GM23338 (cell line): ENCODE results near the gene ENPP7.

ENCODE experiments used
- CREB1 ChIP-seq: fragments of 250-450 bp; sonication (Bioruptor Pico); IDR thresholded peaks from 2 replicates; pipeline ENCODE4 v1.5.0; 2020; ENCODE audit warnings: low read depth, mild to moderate bottlenecking, moderate library complexity
- EZH2 ChIP-seq: fragments of 200-600 bp; sonication (generic); IDR thresholded peaks from one replicate; pipeline ENCODE4 v1.8.0; 2017; ENCODE audit warnings: antibody characterized with exemption, mild to moderate bottlenecking, low read depth; ENCODE audit not compliant: unreplicated experiment
- EZH2phosphoT487 ChIP-seq: fragments of 200-600 bp; sonication (generic); IDR thresholded peaks from one replicate; pipeline ENCODE4 v1.8.1; 2018; ENCODE audit warnings: antibody characterized with exemption; ENCODE audit not compliant: unreplicated experiment
- JUNB ChIP-seq: IDR thresholded peaks from one replicate; pipeline ENCODE4 v1.6.1; 2016; ENCODE audit warnings: antibody characterized with exemption; ENCODE audit not compliant: unreplicated experiment
- NANOG ChIP-seq: IDR thresholded peaks from 2 replicates; pipeline ENCODE4 v1.6.1; 2016; ENCODE audit warnings: antibody characterized with exemption, borderline replicate concordance
- POLR2AphosphoS5 ChIP-seq: IDR thresholded peaks from 2 replicates; pipeline ENCODE4 v1.6.1; 2016; ENCODE audit warnings: antibody characterized with exemption, low read depth
- STAT1 ChIP-seq: IDR thresholded peaks from one replicate; pipeline ENCODE4 v1.6.1; 2016; ENCODE audit warnings: antibody characterized with exemption; ENCODE audit not compliant: unreplicated experiment
- ZNF114 ChIP-seq: fragments of 250-450 bp; sonication (Bioruptor Pico); IDR thresholded peaks from 2 replicates; pipeline ENCODE4 v1.5.0; 2020; ENCODE audit warnings: mild to moderate bottlenecking, moderate library complexity
- ZNF331 ChIP-seq: fragments of 250-450 bp; sonication (Bioruptor Pico); IDR thresholded peaks from 2 replicates; pipeline ENCODE4 v1.5.0; 2020; ENCODE audit warnings: low read depth, mild to moderate bottlenecking, moderate library complexity
- TF ChIP-seq, protein P1 (sequence below), 2 experiments: fragments of 200-600 bp in 1 of 2; sonication (generic) in 1 of 2; conservative IDR thresholded peaks; 2 replicates each; pipeline versions ENCODE4 v1.5.1 to v1.6.1; 2016 to 2017; ENCODE audit warnings: antibody characterized with exemption in 2 of 2, low read depth in 2 of 2, mild to moderate bottlenecking in 2 of 2, moderate library complexity in 1 of 2
- TF ChIP-seq, protein P2 (sequence below): IDR thresholded peaks from one replicate; pipeline ENCODE4 v1.6.1; 2018; ENCODE audit warnings: antibody characterized with exemption; ENCODE audit not compliant: unreplicated experiment
- TF ChIP-seq, protein P3 (sequence below): IDR thresholded peaks from 2 replicates; pipeline ENCODE4 v1.6.1; 2016; ENCODE audit warnings: antibody characterized with exemption
- TF ChIP-seq, protein P4 (sequence below): fragments of 250-450 bp; sonication (Bioruptor Pico); IDR thresholded peaks from 2 replicates; pipeline ENCODE4 v1.5.0; 2020; ENCODE audit warnings: mild to moderate bottlenecking, moderate library complexity

DNA sequence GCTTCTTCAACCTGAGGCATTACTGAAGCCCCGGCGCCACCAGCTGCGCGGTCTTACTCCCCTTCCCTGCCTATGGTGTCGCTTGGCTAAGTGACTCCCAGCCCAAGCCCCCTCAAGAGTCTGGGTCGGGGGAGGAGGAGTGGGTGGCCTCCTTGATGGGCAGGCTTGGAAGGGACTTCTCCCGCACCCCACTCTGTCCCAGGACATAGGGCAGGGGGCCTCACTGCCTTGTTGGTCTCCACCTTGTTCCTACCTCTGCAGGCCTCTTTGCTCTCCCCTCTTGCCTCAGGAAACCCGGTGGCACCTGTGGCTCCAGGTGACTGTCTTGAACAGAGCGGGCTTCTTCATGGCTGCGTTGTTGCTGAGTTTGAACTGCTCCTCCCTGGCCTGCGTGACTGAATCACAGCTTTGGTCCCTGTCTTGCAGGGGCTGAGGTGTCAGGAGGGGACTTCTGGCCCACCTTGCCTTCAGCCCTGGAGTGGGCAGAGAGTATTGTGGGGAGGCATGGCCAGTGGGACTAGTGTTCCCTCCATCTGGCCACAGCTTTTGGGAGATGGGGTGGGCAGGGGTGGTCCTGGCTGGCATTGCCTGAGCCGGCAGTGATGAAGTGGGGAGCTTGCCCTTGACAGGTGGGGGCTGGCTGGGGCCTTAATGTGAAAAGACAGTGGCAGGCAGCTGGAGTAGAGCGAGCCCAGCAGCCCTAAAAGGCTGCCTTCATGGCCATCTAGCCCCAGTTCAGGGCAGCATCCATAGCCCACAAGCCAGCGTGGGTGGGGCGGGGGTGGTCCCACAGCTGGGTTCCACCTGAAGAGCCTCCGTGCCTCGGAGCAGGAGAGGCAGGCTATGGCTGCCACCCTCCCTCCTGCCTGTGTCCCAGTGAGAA, 54.5 kb downstream of the ENPP7 start:
- TF ChIP-seq EZH2phosphoT487 (no peak), POLR2AphosphoS5 (peak; percentile 16; the same call in 1 of the 2 replicates), ZNF114 (no peak), EZH2 (no peak), CREB1 (no peak), JUNB (no peak), STAT1 (no peak), NANOG (no peak), ZNF331 (CRISPR knock-in tag) (no peak)
- TF ChIP-seq, protein P1, sequence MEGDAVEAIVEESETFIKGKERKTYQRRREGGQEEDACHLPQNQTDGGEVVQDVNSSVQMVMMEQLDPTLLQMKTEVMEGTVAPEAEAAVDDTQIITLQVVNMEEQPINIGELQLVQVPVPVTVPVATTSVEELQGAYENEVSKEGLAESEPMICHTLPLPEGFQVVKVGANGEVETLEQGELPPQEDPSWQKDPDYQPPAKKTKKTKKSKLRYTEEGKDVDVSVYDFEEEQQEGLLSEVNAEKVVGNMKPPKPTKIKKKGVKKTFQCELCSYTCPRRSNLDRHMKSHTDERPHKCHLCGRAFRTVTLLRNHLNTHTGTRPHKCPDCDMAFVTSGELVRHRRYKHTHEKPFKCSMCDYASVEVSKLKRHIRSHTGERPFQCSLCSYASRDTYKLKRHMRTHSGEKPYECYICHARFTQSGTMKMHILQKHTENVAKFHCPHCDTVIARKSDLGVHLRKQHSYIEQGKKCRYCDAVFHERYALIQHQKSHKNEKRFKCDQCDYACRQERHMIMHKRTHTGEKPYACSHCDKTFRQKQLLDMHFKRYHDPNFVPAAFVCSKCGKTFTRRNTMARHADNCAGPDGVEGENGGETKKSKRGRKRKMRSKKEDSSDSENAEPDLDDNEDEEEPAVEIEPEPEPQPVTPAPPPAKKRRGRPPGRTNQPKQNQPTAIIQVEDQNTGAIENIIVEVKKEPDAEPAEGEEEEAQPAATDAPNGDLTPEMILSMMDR (conservative IDR thresholded peaks at IDR 0.05; ENCODE audit: low read depth in 2 of 2): no peak
- TF ChIP-seq, protein P2, sequence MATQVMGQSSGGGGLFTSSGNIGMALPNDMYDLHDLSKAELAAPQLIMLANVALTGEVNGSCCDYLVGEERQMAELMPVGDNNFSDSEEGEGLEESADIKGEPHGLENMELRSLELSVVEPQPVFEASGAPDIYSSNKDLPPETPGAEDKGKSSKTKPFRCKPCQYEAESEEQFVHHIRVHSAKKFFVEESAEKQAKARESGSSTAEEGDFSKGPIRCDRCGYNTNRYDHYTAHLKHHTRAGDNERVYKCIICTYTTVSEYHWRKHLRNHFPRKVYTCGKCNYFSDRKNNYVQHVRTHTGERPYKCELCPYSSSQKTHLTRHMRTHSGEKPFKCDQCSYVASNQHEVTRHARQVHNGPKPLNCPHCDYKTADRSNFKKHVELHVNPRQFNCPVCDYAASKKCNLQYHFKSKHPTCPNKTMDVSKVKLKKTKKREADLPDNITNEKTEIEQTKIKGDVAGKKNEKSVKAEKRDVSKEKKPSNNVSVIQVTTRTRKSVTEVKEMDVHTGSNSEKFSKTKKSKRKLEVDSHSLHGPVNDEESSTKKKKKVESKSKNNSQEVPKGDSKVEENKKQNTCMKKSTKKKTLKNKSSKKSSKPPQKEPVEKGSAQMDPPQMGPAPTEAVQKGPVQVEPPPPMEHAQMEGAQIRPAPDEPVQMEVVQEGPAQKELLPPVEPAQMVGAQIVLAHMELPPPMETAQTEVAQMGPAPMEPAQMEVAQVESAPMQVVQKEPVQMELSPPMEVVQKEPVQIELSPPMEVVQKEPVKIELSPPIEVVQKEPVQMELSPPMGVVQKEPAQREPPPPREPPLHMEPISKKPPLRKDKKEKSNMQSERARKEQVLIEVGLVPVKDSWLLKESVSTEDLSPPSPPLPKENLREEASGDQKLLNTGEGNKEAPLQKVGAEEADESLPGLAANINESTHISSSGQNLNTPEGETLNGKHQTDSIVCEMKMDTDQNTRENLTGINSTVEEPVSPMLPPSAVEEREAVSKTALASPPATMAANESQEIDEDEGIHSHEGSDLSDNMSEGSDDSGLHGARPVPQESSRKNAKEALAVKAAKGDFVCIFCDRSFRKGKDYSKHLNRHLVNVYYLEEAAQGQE: no peak
- TF ChIP-seq, protein P3, sequence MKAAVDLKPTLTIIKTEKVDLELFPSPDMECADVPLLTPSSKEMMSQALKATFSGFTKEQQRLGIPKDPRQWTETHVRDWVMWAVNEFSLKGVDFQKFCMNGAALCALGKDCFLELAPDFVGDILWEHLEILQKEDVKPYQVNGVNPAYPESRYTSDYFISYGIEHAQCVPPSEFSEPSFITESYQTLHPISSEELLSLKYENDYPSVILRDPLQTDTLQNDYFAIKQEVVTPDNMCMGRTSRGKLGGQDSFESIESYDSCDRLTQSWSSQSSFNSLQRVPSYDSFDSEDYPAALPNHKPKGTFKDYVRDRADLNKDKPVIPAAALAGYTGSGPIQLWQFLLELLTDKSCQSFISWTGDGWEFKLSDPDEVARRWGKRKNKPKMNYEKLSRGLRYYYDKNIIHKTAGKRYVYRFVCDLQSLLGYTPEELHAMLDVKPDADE: no peak
- TF ChIP-seq, protein P4, sequence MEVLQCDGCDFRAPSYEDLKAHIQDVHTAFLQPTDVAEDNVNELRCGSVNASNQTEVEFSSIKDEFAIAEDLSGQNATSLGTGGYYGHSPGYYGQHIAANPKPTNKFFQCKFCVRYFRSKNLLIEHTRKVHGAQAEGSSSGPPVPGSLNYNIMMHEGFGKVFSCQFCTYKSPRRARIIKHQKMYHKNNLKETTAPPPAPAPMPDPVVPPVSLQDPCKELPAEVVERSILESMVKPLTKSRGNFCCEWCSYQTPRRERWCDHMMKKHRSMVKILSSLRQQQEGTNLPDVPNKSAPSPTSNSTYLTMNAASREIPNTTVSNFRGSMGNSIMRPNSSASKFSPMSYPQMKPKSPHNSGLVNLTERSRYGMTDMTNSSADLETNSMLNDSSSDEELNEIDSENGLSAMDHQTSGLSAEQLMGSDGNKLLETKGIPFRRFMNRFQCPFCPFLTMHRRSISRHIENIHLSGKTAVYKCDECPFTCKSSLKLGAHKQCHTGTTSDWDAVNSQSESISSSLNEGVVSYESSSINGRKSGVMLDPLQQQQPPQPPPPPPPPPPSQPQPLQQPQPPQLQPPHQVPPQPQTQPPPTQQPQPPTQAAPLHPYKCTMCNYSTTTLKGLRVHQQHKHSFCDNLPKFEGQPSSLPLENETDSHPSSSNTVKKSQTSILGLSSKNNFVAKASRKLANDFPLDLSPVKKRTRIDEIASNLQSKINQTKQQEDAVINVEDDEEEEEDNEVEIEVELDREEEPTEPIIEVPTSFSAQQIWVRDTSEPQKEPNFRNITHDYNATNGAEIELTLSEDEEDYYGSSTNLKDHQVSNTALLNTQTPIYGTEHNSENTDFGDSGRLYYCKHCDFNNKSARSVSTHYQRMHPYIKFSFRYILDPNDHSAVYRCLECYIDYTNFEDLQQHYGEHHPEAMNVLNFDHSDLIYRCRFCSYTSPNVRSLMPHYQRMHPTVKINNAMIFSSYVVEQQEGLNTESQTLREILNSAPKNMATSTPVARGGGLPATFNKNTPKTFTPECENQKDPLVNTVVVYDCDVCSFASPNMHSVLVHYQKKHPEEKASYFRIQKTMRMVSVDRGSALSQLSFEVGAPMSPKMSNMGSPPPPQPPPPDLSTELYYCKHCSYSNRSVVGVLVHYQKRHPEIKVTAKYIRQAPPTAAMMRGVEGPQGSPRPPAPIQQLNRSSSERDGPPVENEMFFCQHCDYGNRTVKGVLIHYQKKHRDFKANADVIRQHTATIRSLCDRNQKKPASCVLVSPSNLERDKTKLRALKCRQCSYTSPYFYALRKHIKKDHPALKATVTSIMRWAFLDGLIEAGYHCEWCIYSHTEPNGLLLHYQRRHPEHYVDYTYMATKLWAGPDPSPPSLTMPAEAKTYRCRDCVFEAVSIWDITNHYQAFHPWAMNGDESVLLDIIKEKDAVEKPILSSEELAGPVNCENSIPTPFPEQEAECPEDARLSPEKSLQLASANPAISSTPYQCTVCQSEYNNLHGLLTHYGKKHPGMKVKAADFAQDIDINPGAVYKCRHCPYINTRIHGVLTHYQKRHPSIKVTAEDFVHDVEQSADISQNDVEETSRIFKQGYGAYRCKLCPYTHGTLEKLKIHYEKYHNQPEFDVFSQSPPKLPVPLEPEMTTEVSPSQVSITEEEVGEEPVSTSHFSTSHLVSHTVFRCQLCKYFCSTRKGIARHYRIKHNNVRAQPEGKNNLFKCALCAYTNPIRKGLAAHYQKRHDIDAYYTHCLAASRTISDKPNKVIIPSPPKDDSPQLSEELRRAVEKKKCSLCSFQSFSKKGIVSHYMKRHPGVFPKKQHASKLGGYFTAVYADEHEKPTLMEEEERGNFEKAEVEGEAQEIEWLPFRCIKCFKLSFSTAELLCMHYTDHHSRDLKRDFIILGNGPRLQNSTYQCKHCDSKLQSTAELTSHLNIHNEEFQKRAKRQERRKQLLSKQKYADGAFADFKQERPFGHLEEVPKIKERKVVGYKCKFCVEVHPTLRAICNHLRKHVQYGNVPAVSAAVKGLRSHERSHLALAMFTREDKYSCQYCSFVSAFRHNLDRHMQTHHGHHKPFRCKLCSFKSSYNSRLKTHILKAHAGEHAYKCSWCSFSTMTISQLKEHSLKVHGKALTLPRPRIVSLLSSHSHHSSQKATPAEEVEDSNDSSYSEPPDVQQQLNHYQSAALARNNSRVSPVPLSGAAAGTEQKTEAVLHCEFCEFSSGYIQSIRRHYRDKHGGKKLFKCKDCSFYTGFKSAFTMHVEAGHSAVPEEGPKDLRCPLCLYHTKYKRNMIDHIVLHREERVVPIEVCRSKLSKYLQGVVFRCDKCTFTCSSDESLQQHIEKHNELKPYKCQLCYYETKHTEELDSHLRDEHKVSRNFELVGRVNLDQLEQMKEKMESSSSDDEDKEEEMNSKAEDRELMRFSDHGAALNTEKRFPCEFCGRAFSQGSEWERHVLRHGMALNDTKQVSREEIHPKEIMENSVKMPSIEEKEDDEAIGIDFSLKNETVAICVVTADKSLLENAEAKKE (CRISPR knock-in tag): no peak
